GM23338 (cell line): ENCODE results near the gene DMAC1. TPM values are rescaled to one million over a fixed set of nuclear protein-coding genes. Genes with fewer than 3 reads are reported as not detected.
A peak's percentile ranks its signal among the peaks of the same experiment; 100 is the strongest.

Source experiments
- ATAC-seq: fragments of 200-7000 bp; cut with Tn5 transposase; 3 replicates; pipeline ENCODE4 v1.9.1; 2020
- DNase-seq: peaks from one replicate; pipeline ENCODE4 v3.0.0-alpha.2; 2015; ENCODE audit warnings: low spot score
- H2AFZ ChIP-seq: fragments of 200-600 bp; sonication (generic); 2 replicates; pipeline ENCODE4 v1.8.0; 2016; ENCODE audit warnings: antibody characterized with exemption, mild to moderate bottlenecking, moderate library complexity
- H3F3A ChIP-seq: fragments of 200-600 bp; sonication (generic); replicated peaks from 2 replicates; pipeline ENCODE4 v1.8.0; 2017; ENCODE audit warnings: antibody characterized with exemption, mixed run types, low read depth
- H3K27ac ChIP-seq: fragments of 200-600 bp; sonication (generic); 2 replicates; pipeline ENCODE4 v1.6.1; 2016; ENCODE audit warnings: low read depth
- H3K27me3 ChIP-seq: fragments of 200-600 bp; sonication (generic); 2 replicates; pipeline ENCODE4 v1.8.0; 2016; ENCODE audit warnings: mild to moderate bottlenecking, mixed run types, moderate library complexity; ENCODE audit not compliant: insufficient read depth
- H3K36me3 ChIP-seq: fragments of 200-600 bp; sonication (generic); 2 replicates; pipeline ENCODE4 v1.8.0; 2016; ENCODE audit warnings: mild to moderate bottlenecking; ENCODE audit not compliant: insufficient read depth
- H3K4me1 ChIP-seq: fragments of 200-600 bp; sonication (generic); 2 replicates; pipeline ENCODE4 v1.8.0; 2016; ENCODE audit warnings: mild to moderate bottlenecking, moderate library complexity; ENCODE audit not compliant: insufficient read depth
- H3K4me2 ChIP-seq: fragments of 200-600 bp; sonication (generic); 2 replicates; pipeline ENCODE4 v1.7.1; 2017; ENCODE audit warnings: mixed run types
- H3K4me3 ChIP-seq: fragments of 200-600 bp; sonication (generic); 2 replicates; pipeline ENCODE4 v1.6.1; 2016; ENCODE audit warnings: mixed run types
- H3K79me2 ChIP-seq: fragments of 200-600 bp; sonication (generic); replicated peaks from 2 replicates; pipeline ENCODE4 v1.8.0; 2017; ENCODE audit warnings: mild to moderate bottlenecking; ENCODE audit not compliant: insufficient read depth
- H3K9me2 ChIP-seq: fragments of 200-600 bp; sonication (generic); 2 replicates; pipeline ENCODE4 v1.8.0; 2017; ENCODE audit not compliant: insufficient read depth
- H4K20me1 ChIP-seq: fragments of 200-600 bp; sonication (generic); replicated peaks from 2 replicates; pipeline ENCODE4 v1.8.0; 2017; ENCODE audit warnings: mild to moderate bottlenecking; ENCODE audit not compliant: insufficient read depth
- H3K27ac Mint-ChIP-seq: 2 replicates; pipeline ENCODE4 v1.8.0; 2020; ENCODE audit warnings: inconsistent platforms, mild to moderate bottlenecking, moderate library complexity, mixed read lengths
- H3K27me3 Mint-ChIP-seq: 3 replicates; pipeline ENCODE4 v1.8.0; 2022; ENCODE audit warnings: low read depth, mild to moderate bottlenecking, moderate library complexity, mixed read lengths, inconsistent platforms; ENCODE audit not compliant: insufficient read depth, poor library complexity
- H3K36me3 Mint-ChIP-seq: 3 replicates; pipeline ENCODE4 v1.8.0; 2021; ENCODE audit warnings: low read depth, mild to moderate bottlenecking, inconsistent platforms, moderate library complexity, mixed read lengths
- H3K4me1 Mint-ChIP-seq: 3 replicates; pipeline ENCODE4 v1.8.0; 2020; ENCODE audit warnings: mild to moderate bottlenecking, inconsistent platforms, mixed read lengths
- H3K4me3 Mint-ChIP-seq: 3 replicates; pipeline ENCODE4 v1.8.0; 2021; ENCODE audit warnings: moderate library complexity, mild to moderate bottlenecking, inconsistent platforms, mixed read lengths
- H3K9me3 Mint-ChIP-seq: 3 replicates; pipeline ENCODE4 v1.8.0; 2020; ENCODE audit warnings: moderate library complexity, mild to moderate bottlenecking, inconsistent platforms, mixed read lengths
- CREB1 ChIP-seq: fragments of 250-450 bp; sonication (Bioruptor Pico); IDR thresholded peaks from 2 replicates; pipeline ENCODE4 v1.5.0; 2020; ENCODE audit warnings: low read depth, mild to moderate bottlenecking, moderate library complexity
- EZH2 ChIP-seq: fragments of 200-600 bp; sonication (generic); IDR thresholded peaks from one replicate; pipeline ENCODE4 v1.8.0; 2017; ENCODE audit warnings: antibody characterized with exemption, mild to moderate bottlenecking, low read depth; ENCODE audit not compliant: unreplicated experiment
- EZH2phosphoT487 ChIP-seq: fragments of 200-600 bp; sonication (generic); IDR thresholded peaks from one replicate; pipeline ENCODE4 v1.8.1; 2018; ENCODE audit warnings: antibody characterized with exemption; ENCODE audit not compliant: unreplicated experiment
- JUNB ChIP-seq: IDR thresholded peaks from one replicate; pipeline ENCODE4 v1.6.1; 2016; ENCODE audit warnings: antibody characterized with exemption; ENCODE audit not compliant: unreplicated experiment
- NANOG ChIP-seq: IDR thresholded peaks from 2 replicates; pipeline ENCODE4 v1.6.1; 2016; ENCODE audit warnings: antibody characterized with exemption, borderline replicate concordance
- POLR2AphosphoS5 ChIP-seq: IDR thresholded peaks from 2 replicates; pipeline ENCODE4 v1.6.1; 2016; ENCODE audit warnings: antibody characterized with exemption, low read depth
- STAT1 ChIP-seq: IDR thresholded peaks from one replicate; pipeline ENCODE4 v1.6.1; 2016; ENCODE audit warnings: antibody characterized with exemption; ENCODE audit not compliant: unreplicated experiment
- ZNF114 ChIP-seq: fragments of 250-450 bp; sonication (Bioruptor Pico); IDR thresholded peaks from 2 replicates; pipeline ENCODE4 v1.5.0; 2020; ENCODE audit warnings: mild to moderate bottlenecking, moderate library complexity
- ZNF331 ChIP-seq: fragments of 250-450 bp; sonication (Bioruptor Pico); IDR thresholded peaks from 2 replicates; pipeline ENCODE4 v1.5.0; 2020; ENCODE audit warnings: low read depth, mild to moderate bottlenecking, moderate library complexity
- polyA plus RNA-seq: library from polyadenylated mRNA; unstranded; fragments of >200 nt; fragmentation: Nextera tagmentation; extraction: Ambion mirVana; gene quantifications from 2 replicates; pipeline ENCODE4 v1.2.1, GENCODE V29; 2016
- total RNA-seq: library from RNA; depleted of rRNA; stranded (reverse); fragments of >200 nt; shearing (Covaris generic); gene quantifications from 2 replicates; pipeline ENCODE4 v1.2.3, GENCODE V29; 2014
- TF ChIP-seq, protein P1 (sequence below), 2 experiments: fragments of 200-600 bp in 1 of 2; sonication (generic) in 1 of 2; conservative IDR thresholded peaks; 2 replicates each; pipeline versions ENCODE4 v1.5.1 to v1.6.1; 2016 to 2017; ENCODE audit warnings: antibody characterized with exemption in 2 of 2, low read depth in 2 of 2, mild to moderate bottlenecking in 2 of 2, moderate library complexity in 1 of 2
- TF ChIP-seq, protein P2 (sequence below): IDR thresholded peaks from one replicate; pipeline ENCODE4 v1.6.1; 2018; ENCODE audit warnings: antibody characterized with exemption; ENCODE audit not compliant: unreplicated experiment

The DMAC1 gene
- total and polyA plus RNA-seq, 2 experiments from 2014 or later, result 24.6 to 116 TPM

DNA sequence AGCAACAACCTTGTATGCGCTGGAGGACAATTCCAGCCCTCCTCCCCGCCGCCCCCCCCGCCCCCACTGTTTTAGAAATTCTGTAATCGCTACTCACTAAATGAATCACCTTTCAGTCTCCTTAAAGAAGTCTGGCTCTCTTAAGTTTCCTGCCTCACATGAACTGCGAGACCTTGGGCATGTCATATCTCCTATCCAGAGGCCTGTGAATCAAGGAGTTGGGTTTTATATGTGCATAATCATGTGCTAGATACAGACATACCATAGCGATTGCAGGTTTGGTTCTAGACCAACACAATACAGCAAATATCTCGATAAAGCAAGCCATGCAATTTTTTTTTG, 337 bp upstream of the DMAC1 start:
- Mint-ChIP-seq H3K4me3 (peak overlapping the region; percentile 97; the same call in 2 of the 3 replicates), H3K9me3 (no peaks in the 10 kb centered on the region), H3K27me3 (peaks cover 3% of the 10 kb centered on the region), H3K27ac (no peak overlapping the region; the same call in 1 of the 2 replicates), H3K4me1 (peaks cover 12% of the 10 kb centered on the region; the same call in 2 of the 3 replicates), H3K36me3 (peaks cover 27% of the 10 kb centered on the region)
- DNase-seq (no peak), ATAC-seq (0 out of 3 replicates have a peak, but pooled peaks have one; percentile 9)
- Histone ChIP-seq H2AFZ (peak overlapping the region; percentile 85), H4K20me1 (no peaks in the 10 kb centered on the region), H3K4me2 (peak overlapping the region; percentile 73), H3K79me2 (peaks cover 18% of the 10 kb centered on the region), H3K36me3 (peaks cover 22% of the 10 kb centered on the region; the same call in 1 of the 2 replicates), H3K27ac (no peak overlapping the region), H3K9me2 (no peaks in the 10 kb centered on the region), H3F3A (no peaks in the 10 kb centered on the region), H3K4me1 (peaks cover 5% of the 10 kb centered on the region; the same call in 1 of the 2 replicates), H3K4me3 (peak overlapping the region; percentile 83), H3K27me3 (no peaks in the 10 kb centered on the region)
- no peak for TF ChIP-seq STAT1

DNA sequence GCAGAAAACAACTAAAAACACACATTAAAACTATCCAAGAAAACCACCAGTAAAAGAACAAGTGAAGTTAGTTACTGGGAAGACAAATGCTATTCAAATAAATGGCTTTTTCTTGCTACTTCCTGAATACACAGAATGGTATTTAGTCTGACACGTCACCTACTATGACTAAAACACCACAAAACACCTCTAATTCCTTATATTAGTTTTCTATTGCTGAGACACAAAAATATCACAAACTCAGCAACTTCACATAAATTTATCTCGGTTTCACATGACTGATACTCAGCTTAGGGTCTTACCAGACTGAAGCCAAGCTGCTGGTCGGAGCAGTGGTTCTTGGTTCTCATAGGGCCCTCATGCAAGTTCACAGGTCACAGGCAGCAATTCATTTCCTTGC, 5.4 kb downstream of the DMAC1 start:
- Histone ChIP-seq H2AFZ (no peak overlapping the region), H4K20me1 (no peaks in the 10 kb centered on the region; the same call in 1 of the 2 replicates), H3K79me2 (peaks cover 18% of the 10 kb centered on the region), H3F3A (no peaks in the 10 kb centered on the region), H3K27ac (no peak overlapping the region), H3K4me3 (no peak overlapping the region), H3K4me1 (peaks cover 5% of the 10 kb centered on the region; the same call in 1 of the 2 replicates), H3K27me3 (no peaks in the 10 kb centered on the region), H3K9me2 (no peaks in the 10 kb centered on the region), H3K36me3 (peaks cover 24% of the 10 kb centered on the region), H3K4me2 (no peak overlapping the region)
- H3K9me3 Mint-ChIP-seq, result no peaks in the 10 kb centered on the region
- H3K27me3 Mint-ChIP-seq, result peaks cover 3% of the 10 kb centered on the region
- no peak overlapping the region for H3K27ac Mint-ChIP-seq
- H3K36me3 Mint-ChIP-seq, result peaks cover 57% of the 10 kb centered on the region
- ATAC-seq, result no peak
- no peak overlapping the region for H3K4me3 Mint-ChIP-seq
- H3K4me1 Mint-ChIP-seq, result peaks cover 6% of the 10 kb centered on the region; the same call in 2 of the 3 replicates
- no peak for DNase-seq
- TF ChIP-seq POLR2AphosphoS5, result no peak
- TF ChIP-seq EZH2phosphoT487, result no peak
- TF ChIP-seq ZNF114 (CRISPR knock-in tag), result no peak
- TF ChIP-seq JUNB, result no peak
- TF ChIP-seq ZNF331 (CRISPR knock-in tag), result no peak
- TF ChIP-seq STAT1, result no peak
- no peak for TF ChIP-seq NANOG
- TF ChIP-seq, protein P1, sequence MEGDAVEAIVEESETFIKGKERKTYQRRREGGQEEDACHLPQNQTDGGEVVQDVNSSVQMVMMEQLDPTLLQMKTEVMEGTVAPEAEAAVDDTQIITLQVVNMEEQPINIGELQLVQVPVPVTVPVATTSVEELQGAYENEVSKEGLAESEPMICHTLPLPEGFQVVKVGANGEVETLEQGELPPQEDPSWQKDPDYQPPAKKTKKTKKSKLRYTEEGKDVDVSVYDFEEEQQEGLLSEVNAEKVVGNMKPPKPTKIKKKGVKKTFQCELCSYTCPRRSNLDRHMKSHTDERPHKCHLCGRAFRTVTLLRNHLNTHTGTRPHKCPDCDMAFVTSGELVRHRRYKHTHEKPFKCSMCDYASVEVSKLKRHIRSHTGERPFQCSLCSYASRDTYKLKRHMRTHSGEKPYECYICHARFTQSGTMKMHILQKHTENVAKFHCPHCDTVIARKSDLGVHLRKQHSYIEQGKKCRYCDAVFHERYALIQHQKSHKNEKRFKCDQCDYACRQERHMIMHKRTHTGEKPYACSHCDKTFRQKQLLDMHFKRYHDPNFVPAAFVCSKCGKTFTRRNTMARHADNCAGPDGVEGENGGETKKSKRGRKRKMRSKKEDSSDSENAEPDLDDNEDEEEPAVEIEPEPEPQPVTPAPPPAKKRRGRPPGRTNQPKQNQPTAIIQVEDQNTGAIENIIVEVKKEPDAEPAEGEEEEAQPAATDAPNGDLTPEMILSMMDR (conservative IDR thresholded peaks at IDR 0.05; ENCODE audit: low read depth in 2 of 2), result no peak
- TF ChIP-seq CREB1 (CRISPR knock-in tag), result no peak
- no peak for TF ChIP-seq EZH2
- TF ChIP-seq, protein P2, sequence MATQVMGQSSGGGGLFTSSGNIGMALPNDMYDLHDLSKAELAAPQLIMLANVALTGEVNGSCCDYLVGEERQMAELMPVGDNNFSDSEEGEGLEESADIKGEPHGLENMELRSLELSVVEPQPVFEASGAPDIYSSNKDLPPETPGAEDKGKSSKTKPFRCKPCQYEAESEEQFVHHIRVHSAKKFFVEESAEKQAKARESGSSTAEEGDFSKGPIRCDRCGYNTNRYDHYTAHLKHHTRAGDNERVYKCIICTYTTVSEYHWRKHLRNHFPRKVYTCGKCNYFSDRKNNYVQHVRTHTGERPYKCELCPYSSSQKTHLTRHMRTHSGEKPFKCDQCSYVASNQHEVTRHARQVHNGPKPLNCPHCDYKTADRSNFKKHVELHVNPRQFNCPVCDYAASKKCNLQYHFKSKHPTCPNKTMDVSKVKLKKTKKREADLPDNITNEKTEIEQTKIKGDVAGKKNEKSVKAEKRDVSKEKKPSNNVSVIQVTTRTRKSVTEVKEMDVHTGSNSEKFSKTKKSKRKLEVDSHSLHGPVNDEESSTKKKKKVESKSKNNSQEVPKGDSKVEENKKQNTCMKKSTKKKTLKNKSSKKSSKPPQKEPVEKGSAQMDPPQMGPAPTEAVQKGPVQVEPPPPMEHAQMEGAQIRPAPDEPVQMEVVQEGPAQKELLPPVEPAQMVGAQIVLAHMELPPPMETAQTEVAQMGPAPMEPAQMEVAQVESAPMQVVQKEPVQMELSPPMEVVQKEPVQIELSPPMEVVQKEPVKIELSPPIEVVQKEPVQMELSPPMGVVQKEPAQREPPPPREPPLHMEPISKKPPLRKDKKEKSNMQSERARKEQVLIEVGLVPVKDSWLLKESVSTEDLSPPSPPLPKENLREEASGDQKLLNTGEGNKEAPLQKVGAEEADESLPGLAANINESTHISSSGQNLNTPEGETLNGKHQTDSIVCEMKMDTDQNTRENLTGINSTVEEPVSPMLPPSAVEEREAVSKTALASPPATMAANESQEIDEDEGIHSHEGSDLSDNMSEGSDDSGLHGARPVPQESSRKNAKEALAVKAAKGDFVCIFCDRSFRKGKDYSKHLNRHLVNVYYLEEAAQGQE, result no peak
